K562 (cell line): ENCODE measurements around the gene ZNF618. TPM values are rescaled to one million over a fixed set of nuclear protein-coding genes. Genes with fewer than 3 reads are reported as not detected.

Experiments used
- ATAC-seq: fragments of 200-7000 bp; cut with Tn5 transposase; 3 replicates; pipeline ENCODE4 v1.9.1; 2020; ENCODE audit warnings: moderate library complexity
- BruUV-seq: library from RNA; stranded (reverse); fragments of 400-500 nt; replicated peaks from 2 replicates; lab custom pipeline; 2021; lab: Mats Ljungman, UMichigan
- CTCF ChIA-PET: fragments of 300-600 bp; formaldehyde crosslinking; extraction: SDS; loops from one replicate; lab custom pipeline; 2021; ENCODE audit warnings: low intra/inter-chr PET ratio; lab: Yijun Ruan, JAX
- POLR2A ChIA-PET: fragments of 300-600, 350-650 bp; sonication (Branson Sonifier 250); formaldehyde crosslinking; extraction: SDS; loops from one replicate; lab custom pipeline; 2021; ENCODE audit warnings: antibody characterized with exemption, inconsistent platforms; lab: Yijun Ruan, JAX
- DNase-seq, 4 experiments: peaks; one replicate each; pipeline versions ENCODE4 v3.0.0 to v3.0.0-alpha.2; 2011 to 2018; ENCODE audit warnings: low spot score in 3 of 4, mixed read lengths in 3 of 4; ENCODE audit errors: extremely low read depth in 1 of 4
- FAIRE-seq: peaks from 2 replicates; lab custom pipeline; 2011; peaks lifted over from hg19 to GRCh38; lab: Jason Lieb, UNC
- H2AFZ ChIP-seq: 2 replicates; pipeline ENCODE4 v1.6.0; 2011; ENCODE audit warnings: low read depth, low read length, control low read depth, inconsistent platforms
- H3K27ac ChIP-seq: fragments of 200-600 bp; 3 replicates; pipeline ENCODE4 v1.8.0; 2011; ENCODE audit warnings: low read depth, mild to moderate bottlenecking, control low read depth, inconsistent platforms, low read length, moderate library complexity, mixed read lengths; ENCODE audit errors: extremely low read depth
- H3K27me3 ChIP-seq, 2 experiments: fragments of 300-600 bp in 1 of 2; 2 replicates in 1 of 2; 3 replicates in 1 of 2; pipeline versions ENCODE4 v1.6.0 to v1.8.0; 2011; ENCODE audit warnings: inconsistent platforms in 2 of 2, low read length in 2 of 2, mild to moderate bottlenecking in 1 of 2, mixed read lengths in 1 of 2, moderate library complexity in 1 of 2; ENCODE audit not compliant: control insufficient read depth in 2 of 2, insufficient read depth in 2 of 2
- H3K36me3 ChIP-seq: fragments of 300-600 bp; 3 replicates; pipeline ENCODE4 v1.8.0; 2011; ENCODE audit warnings: mild to moderate bottlenecking, low read length, inconsistent platforms; ENCODE audit not compliant: control insufficient read depth, insufficient read depth
- H3K4me1 ChIP-seq, 2 experiments: fragments of 200-600 bp in 1 of 2; replicated peaks in 1 of 2; 2 replicates in 1 of 2; 3 replicates in 1 of 2; pipeline versions ENCODE4 v1.5.1 to v1.8.0; 2011; ENCODE audit warnings: inconsistent platforms in 2 of 2, low read length in 2 of 2, mild to moderate bottlenecking in 1 of 2, mixed read lengths in 1 of 2, moderate library complexity in 1 of 2; ENCODE audit not compliant: control insufficient read depth in 2 of 2, insufficient read depth in 2 of 2
- H3K4me2 ChIP-seq: 2 replicates; pipeline ENCODE4 v1.6.1; 2011; ENCODE audit warnings: low read length, control low read depth, inconsistent platforms, mixed read lengths; ENCODE audit not compliant: insufficient read depth
- H3K4me3 ChIP-seq: fragments of 200-600 bp; sonication (generic), shearing (Covaris generic); 2 replicates; pipeline ENCODE4 v1.5.1; 2016; ENCODE audit warnings: control low read depth, inconsistent platforms
- H3K79me2 ChIP-seq: fragments of 200-600 bp; 3 replicates; pipeline ENCODE4 v1.8.0; 2011; ENCODE audit warnings: low read length, inconsistent platforms; ENCODE audit not compliant: control insufficient read depth, insufficient read depth
- H3K9ac ChIP-seq, 2 experiments: 2 replicates each; pipeline versions ENCODE4 v1.6.0 to v1.6.1; 2011; ENCODE audit warnings: low read depth in 2 of 2, low read length in 2 of 2, control low read depth in 1 of 2, inconsistent platforms in 1 of 2, mild to moderate bottlenecking in 1 of 2, mixed read lengths in 1 of 2; ENCODE audit not compliant: insufficient read depth in 1 of 2
- H3K9me1 ChIP-seq: one replicate; pipeline ENCODE4 v1.6.0; 2011; ENCODE audit warnings: inconsistent platforms, mild to moderate bottlenecking, low read length, moderate library complexity; ENCODE audit not compliant: control insufficient read depth, insufficient read depth
- H3K9me3 ChIP-seq: replicated peaks from 2 replicates; pipeline ENCODE4 v1.5.1; 2011; ENCODE audit warnings: low read depth, low read length, inconsistent platforms; ENCODE audit not compliant: control insufficient read depth, insufficient read depth
- H4K20me1 ChIP-seq: replicated peaks from 2 replicates; pipeline ENCODE4 v1.6.1; 2011; ENCODE audit warnings: low read length, inconsistent platforms, mixed read lengths; ENCODE audit not compliant: control insufficient read depth, insufficient read depth
- CEBPB ChIP-seq: fragments of 450-650 bp; IDR thresholded peaks from 2 replicates; pipeline ENCODE4 v1.6.1; 2016; ENCODE audit warnings: missing genetic modification characterization, missing compliant biosample characterization
- CREBBP ChIP-seq: IDR thresholded peaks from one replicate; pipeline ENCODE4 v1.6.1; 2012; ENCODE audit warnings: low read depth, mild to moderate bottlenecking, control low read depth, inconsistent platforms, low read length
- GABPB1 ChIP-seq: sonication (generic); formaldehyde crosslinking; IDR thresholded peaks from 2 replicates; pipeline ENCODE4 v1.8.0; 2022; ENCODE audit warnings: mild to moderate bottlenecking, missing genetic modification reagents
- NFYB ChIP-seq: IDR thresholded peaks from 2 replicates; pipeline ENCODE4 v1.6.1; 2011; ENCODE audit warnings: mild to moderate bottlenecking, moderate library complexity; ENCODE audit not compliant: insufficient read length; ENCODE audit errors: extremely low read depth
- PURB ChIP-seq: sonication (generic); formaldehyde crosslinking; IDR thresholded peaks from 2 replicates; pipeline ENCODE4 v1.9.0; 2021; ENCODE audit warnings: low read depth, mild to moderate bottlenecking, missing genetic modification reagents
- RBM25 ChIP-seq: fragments of 200-400 bp; formaldehyde crosslinking; IDR thresholded peaks from 2 replicates; pipeline ENCODE4 v1.6.1; 2018; ENCODE audit warnings: low read length, low read depth, moderate library complexity; ENCODE audit not compliant: severe bottlenecking
- RUNX1 ChIP-seq: sonication (generic); IDR thresholded peaks from 2 replicates; pipeline ENCODE4 v1.6.1; 2016; ENCODE audit warnings: antibody characterized with exemption, low read depth
- ZEB2 ChIP-seq: fragments of 450-650 bp; IDR thresholded peaks from 2 replicates; pipeline ENCODE4 v1.6.1; 2016
- ZNF699 ChIP-seq: fragments of 250-450 bp; sonication (Bioruptor Pico); IDR thresholded peaks from 2 replicates; pipeline ENCODE4 v1.8.0; 2021; ENCODE audit warnings: mild to moderate bottlenecking, moderate library complexity; ENCODE audit not compliant: insufficient replicate concordance
- ZNF717 ChIP-seq: fragments of 250-450 bp; sonication (Bioruptor Pico); IDR thresholded peaks from 2 replicates; pipeline ENCODE4 v1.5.0; 2021
- WGBS: fragments of 100-300 bp; shearing (Covaris generic); methylation state at CpG from one replicate; pipeline ENCODE4 v1.1.6; 2016; ENCODE audit warnings: low coverage, mixed read lengths; ENCODE audit not compliant: insufficient coverage; ENCODE audit errors: missing lambda C conversion rate; 5-methylcytosine and 5-hydroxymethylcytosine counted together
- in situ Hi-C: fragments of 300-500 bp; cut with MboI; formaldehyde crosslinking; loops from 4 replicates; pipeline ENCODE4 v1.15.0; 2018; ENCODE audit warnings: inconsistent platforms, mixed read lengths
- intact Hi-C: fragments of 100-400 bp; cut with micrococcal nuclease; formaldehyde crosslinking; loops from 2 replicates; pipeline ENCODE4 v1.14.2; 2022
- polyA plus RNA-seq, 8 experiments: library from polyadenylated mRNA; depleted of rRNA in 4 of 8; stranded (reverse) in 5 of 8; unstranded in 3 of 8; fragments of >200 nt; fragmentation: Nextera tagmentation in 2 of 8; fragmentation: Illumina TruSeq in 1 of 8; extraction: Ambion mirVana in 2 of 8; extraction: Trizol in 1 of 8; gene quantifications; 2 replicates each; pipeline versions ENCODE4 v1.2.1 to v1.2.3, GENCODE V29; 2011 to 2014; ENCODE audit warnings: inconsistent platforms in 1 of 8, missing spikeins in 1 of 8
- total RNA-seq, 7 experiments: library from RNA; depleted of rRNA in 6 of 7; stranded (reverse); fragments of >200 nt in 6 of 7; fragmentation: Illumina TruSeq in 2 of 7; extraction: Trizol in 2 of 7; gene quantifications; 2 replicates each; pipeline versions ENCODE4 v1.2.1 to v1.2.3, GENCODE V29; 2011 to 2021; ENCODE audit warnings: low replicate concordance in 1 of 7
- TF ChIP-seq, protein P1 (sequence below): fragments of 450-650 bp; IDR thresholded peaks from 2 replicates; pipeline ENCODE4 v1.6.1; 2017; ENCODE audit warnings: mild to moderate bottlenecking, moderate library complexity

The ZNF618 gene
- total and polyA plus RNA-seq, 9 of the 15 experiments (the other 6 are each of a cell fraction or from before 2014, with no cell fraction given) = 0.08 to 13.7 (median 3.4) TPM

DNA sequence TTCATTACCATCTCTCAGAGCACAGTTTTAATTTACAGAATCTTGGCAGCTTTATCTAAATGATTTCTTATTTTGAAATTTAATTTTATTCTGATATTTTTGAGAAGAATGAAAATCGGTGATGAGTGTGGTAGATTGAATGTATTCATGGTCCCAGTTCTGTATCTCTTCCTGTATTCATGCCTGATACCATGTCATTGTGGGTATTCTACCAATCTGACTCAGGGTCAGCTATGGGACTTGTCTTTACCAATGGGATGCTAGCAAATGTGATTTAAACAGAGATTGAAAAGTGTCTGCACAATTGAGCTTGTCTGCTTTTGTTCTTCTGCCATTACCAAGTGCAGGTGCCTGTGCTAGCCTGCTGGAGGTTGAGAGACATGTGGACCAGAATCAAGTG, 17.8 kb upstream of the ZNF618 start:
- H3K9me3 ChIP-seq = no peaks in the 10 kb centered on the region; the same call in 1 of the 2 replicates
- no peaks in the 10 kb centered on the region for H3K9me1 ChIP-seq
- no peaks in the 10 kb centered on the region for H3K4me1 ChIP-seq
- no peak for ATAC-seq
- no peak overlapping the region for H3K4me3 ChIP-seq
- no peak overlapping the region for H3K9ac ChIP-seq
- FAIRE-seq = no peak
- peaks cover 5 to 10% of the 10 kb centered on the region in 2 experiments; a peak in 4 of 5 replicates for H3K27me3 ChIP-seq
- ChIA-PET POLR2A (interaction anchor here (0.6 kb wide), 2 partner anchors 56 to 102 kb away, joined by 3 read pairs; no protein-coding TSS in a partner anchor), CTCF (no interaction called here)
- H3K36me3 ChIP-seq = no peaks in the 10 kb centered on the region
- in situ Hi-C loops = no loop called here
- no peak overlapping the region for H2AFZ ChIP-seq
- BruUV-seq = no TSS peak
- no peaks in the 10 kb centered on the region for H3K79me2 ChIP-seq
- no peak for DNase-seq
- H3K4me2 ChIP-seq = no peak overlapping the region
- no peak overlapping the region for H3K27ac ChIP-seq
- TF ChIP-seq ZNF717 (CRISPR knock-in tag) (no peak), ZNF699 (CRISPR knock-in tag) (no peak), NFYB (no peak), CREBBP (no peak), RUNX1 (no peak), PURB (CRISPR knock-in tag) (no peak), GABPB1 (CRISPR knock-in tag) (no peak), RBM25 (no peak), ZEB2 (no peak), CEBPB (tag) (no peak)
- TF ChIP-seq, protein P1, sequence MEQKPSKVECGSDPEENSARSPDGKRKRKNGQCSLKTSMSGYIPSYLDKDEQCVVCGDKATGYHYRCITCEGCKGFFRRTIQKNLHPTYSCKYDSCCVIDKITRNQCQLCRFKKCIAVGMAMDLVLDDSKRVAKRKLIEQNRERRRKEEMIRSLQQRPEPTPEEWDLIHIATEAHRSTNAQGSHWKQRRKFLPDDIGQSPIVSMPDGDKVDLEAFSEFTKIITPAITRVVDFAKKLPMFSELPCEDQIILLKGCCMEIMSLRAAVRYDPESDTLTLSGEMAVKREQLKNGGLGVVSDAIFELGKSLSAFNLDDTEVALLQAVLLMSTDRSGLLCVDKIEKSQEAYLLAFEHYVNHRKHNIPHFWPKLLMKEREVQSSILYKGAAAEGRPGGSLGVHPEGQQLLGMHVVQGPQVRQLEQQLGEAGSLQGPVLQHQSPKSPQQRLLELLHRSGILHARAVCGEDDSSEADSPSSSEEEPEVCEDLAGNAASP = no peak
- 0% methylated on average over 1 of the region's 1 CpG for WGBS
- intact Hi-C loops = no loop called here
- H4K20me1 ChIP-seq = no peaks in the 10 kb centered on the region
